Activated CD4-positive, alpha-beta T cell treated with anti-CD3 and anti-CD28 coated beads for 24 hours (primary cell): ENCODE measurements around the gene OR2T12.
"Not testable (repeated sequence)": the region's sequence is repeated elsewhere in the genome, so short reads cannot be mapped to it uniquely, and the experiment has no call there.

Experiments
- DNase-seq, 2 donors: peaks; one replicate each; pipeline ENCODE4 v3.0.0-alpha.2; 2020; ENCODE audit warnings: low read depth in 2 of 2

OR2T12 gene

GRCh38 chr1:248303324-248303723 lies at the start of gene OR2T12:
TSS of gene OR2T12 (minus strand) at chr1:248303424. CDS start at chr1:248295578, 7,846 bp downstream.
- DNase-seq = no peak

- DNase-seq = no peak
These were observed 45.3 kb upstream of the OR2T12 start, which contains the start of gene OR14C36 for GRCh38 chr1:248348475-248348874. TSS of gene OR14C36 (plus strand) at chr1:248348775. CDS start at chr1:248348775, 0 bp downstream.

- DNase-seq = no peak
These were observed 40.2 kb upstream of the OR2T12 start for GRCh38 chr1:248343451-248343850.

GRCh38 chr1:248324468-248324867 lies 21.2 kb upstream of the OR2T12 start, which contains the start of gene OR2M7:
TSS of gene OR2M7 (minus strand) at chr1:248324568. CDS start at chr1:248324568, 0 bp downstream.
- DNase-seq = no peak

- DNase-seq = no peak
These were observed 13.6 kb upstream of the OR2T12 start for GRCh38 chr1:248316796-248317195.

GRCh38 chr1:248306740-248307139 lies 3.5 kb upstream of the OR2T12 start:
- DNase-seq = not testable (repeated sequence)

GRCh38 chr1:248306103-248306502 lies 2.9 kb upstream of the OR2T12 start:
- no peak for DNase-seq

GRCh38 chr1:248305672-248306071 lies 2.4 kb upstream of the OR2T12 start:
- DNase-seq = not testable (repeated sequence)

- no peak for DNase-seq
These were observed 14.8 kb downstream of the OR2T12 start for GRCh38 chr1:248288391-248288790.

- DNase-seq = no peak
These were observed 25.3 kb downstream of the OR2T12 start, which contains the start of gene OR2T33 for GRCh38 chr1:248277876-248278275. TSS of gene OR2T33 (minus strand) at chr1:248277976. CDS start at chr1:248273814, 4,162 bp downstream.

GRCh38 chr1:248273225-248273624 lies 30.0 kb downstream of the OR2T12 start:
- DNase-seq = not testable (repeated sequence)

- DNase-seq = no peak
These were observed 35.0 kb downstream of the OR2T12 start for GRCh38 chr1:248268178-248268577.

- DNase-seq = not testable (repeated sequence)
These were observed 43.9 kb downstream of the OR2T12 start for GRCh38 chr1:248259309-248259708.

GRCh38 chr1:248243204-248243603 lies 60.0 kb downstream of the OR2T12 start:
- no peak for DNase-seq
